Stimulated activated CD4-positive, alpha-beta T cell treated with anti-CD3 and anti-CD28 coated beads, Interleukin-1b, Interleukin-23, amount 100 ng/mL, for 1 hour (primary cell): ENCODE data around the gene TEKT3.

ENCODE experiments used
- DNase-seq, 2 donors: peaks; one replicate each; pipeline ENCODE4 v3.0.0-alpha.2; 2020; ENCODE audit warnings: low read depth in 2 of 2

Gene TEKT3

DNA sequence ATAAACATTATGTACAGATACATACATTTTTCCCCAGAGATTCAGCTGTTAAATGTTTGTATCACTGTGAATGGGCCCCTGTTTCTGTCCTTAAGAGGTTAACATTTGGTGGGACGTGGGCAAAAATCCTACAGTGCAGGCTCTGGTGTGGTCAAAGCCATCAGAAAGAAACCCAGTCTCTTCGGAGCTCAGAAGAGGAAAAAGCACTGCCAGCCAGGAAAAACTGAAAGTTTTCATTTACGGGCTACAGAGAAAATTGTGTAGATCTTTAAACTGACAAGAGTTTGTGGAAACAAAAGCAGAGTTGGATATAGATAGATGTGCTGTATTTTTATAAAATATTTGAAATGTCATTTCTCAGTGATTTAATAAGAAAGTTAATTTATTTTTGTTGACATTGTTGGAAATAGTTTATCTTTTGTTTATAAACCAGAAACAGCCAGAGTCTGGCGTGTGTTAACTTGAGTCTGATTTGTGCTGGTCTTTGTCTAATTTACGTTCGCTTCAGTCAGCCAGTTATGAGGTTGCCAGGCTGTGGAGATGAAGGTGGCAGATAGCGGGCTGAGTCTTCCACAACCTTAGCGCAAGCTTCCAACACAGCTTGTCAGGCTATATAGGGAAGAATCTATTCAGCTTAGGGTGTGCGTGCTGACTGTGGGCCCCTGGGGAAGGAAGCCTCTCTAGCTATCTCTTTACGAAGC lies 9.5 kb upstream of the TEKT3 start:
- DNase-seq, result no peak

- DNase-seq, result no peak
Measured at GRCh38 chr17:15349119-15349518, 7.7 kb upstream of the TEKT3 start.

- no peak for DNase-seq
Measured at GRCh38 chr17:15348021-15348420, 6.6 kb upstream of the TEKT3 start.

GRCh38 chr17:15346066-15346595 lies 4.7 kb upstream of the TEKT3 start:
- no peak for DNase-seq

DNA sequence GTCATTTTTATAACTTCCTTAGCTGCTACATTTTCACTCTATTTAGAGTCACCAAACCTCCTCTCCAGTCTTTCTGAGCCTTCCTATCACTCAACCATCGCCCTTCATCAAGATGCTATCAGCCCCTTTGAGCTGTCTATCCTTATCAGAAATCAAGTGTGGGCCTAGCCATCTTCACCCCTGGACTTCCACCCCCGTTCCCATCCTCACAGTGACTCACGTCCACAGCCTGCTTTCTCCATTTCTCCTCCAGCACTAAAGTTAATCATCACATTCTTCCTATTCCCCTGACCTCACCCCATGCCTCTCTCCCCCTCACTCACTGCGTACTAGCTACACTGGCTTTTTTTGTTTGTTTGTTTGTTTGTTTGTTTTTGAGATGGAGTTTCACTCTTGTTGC lies 2.4 kb upstream of the TEKT3 start:
- DNase-seq, result no peak

DNA sequence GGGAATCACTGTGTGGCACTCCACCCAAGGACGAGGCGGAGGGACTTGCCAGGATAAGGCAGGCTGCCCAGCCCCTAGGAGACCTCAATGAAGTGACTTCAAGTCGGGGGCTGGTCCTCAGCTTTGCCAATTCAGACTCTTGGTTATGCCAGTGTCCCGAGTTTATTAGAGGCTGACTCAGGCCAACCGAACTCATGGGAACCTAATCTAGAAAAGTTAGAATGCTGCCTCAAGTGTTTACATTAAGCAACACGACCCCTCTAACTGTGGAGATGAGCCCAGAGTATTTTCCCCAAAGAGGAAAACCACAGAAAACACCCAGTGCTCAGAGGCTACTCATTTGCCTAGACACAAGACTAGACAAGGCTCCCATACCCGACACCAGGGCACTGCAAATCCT lies 1.1 kb upstream of the TEKT3 start:
- DNase-seq, result no peak

GRCh38 chr17:15341966-15342365 lies 569 bp upstream of the TEKT3 start:
- no peak for DNase-seq

GRCh38 chr17:15340966-15341365 lies 431 bp downstream of the TEKT3 start:
- no peak for DNase-seq

DNA sequence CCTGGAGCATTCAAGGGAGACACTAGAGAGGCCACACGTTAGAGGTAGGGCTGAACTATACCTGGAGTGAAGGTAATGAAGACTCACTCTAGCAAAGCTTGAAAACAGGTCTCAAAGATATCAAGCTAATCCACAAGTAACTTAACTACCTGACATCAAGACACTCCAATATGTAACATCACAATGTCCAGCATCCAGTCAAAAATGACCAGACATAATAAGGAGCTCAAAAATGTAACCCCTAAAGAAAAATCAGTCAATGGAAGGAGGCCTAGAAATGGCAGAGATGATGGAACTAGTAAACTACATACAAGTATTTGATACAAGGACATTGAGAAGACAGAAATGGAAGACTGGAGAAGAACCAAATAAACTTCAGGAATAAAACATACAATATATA lies 6.0 kb downstream of the TEKT3 start:
- no peak for DNase-seq

GRCh38 chr17:15334266-15334665 lies 7.1 kb downstream of the TEKT3 start:
- DNase-seq, result no peak

DNA sequence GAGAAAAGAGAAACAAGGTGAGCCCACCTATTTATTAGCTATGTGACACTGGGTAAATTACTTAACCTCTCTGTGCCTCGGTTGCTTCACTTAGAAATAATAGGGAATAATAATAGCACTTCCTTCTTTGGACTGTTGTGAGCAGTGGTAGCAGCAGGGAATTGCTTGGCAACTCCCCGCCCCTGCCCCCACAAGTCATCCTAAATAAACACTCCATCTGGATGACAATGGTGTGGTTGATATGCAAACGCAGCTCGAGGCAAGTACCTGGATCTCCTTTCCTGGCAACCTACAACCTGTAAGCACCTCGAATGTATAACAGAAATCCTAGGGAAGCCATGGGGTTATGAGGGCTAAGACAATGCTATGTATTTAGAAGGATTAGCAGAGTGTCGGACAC lies 9.1 kb downstream of the TEKT3 start:
- no peak for DNase-seq

DNA sequence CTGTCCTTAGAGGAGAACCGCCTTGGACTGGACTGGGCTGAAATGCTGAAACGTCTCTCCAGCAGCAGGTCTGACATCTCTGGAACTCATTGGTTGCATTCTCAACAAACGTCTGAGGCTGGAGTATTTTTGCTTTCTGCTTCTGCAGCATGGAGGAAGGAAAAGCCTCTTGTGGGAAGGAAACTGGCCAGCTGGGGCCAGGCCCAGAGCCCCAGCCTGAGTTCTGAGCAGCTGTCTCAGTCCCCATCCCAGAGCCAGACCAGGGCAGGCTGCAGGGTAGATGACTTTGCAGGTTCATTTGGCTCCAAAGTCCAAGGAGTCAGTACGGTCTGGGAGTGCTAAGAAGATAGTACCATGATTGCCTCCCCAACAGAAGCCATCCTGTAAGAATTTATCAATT lies 18.3 kb downstream of the TEKT3 start:
- DNase-seq, result no peak

- DNase-seq, result no peak
Measured at GRCh38 chr17:15321556-15322251, 19.7 kb downstream of the TEKT3 start.

DNA sequence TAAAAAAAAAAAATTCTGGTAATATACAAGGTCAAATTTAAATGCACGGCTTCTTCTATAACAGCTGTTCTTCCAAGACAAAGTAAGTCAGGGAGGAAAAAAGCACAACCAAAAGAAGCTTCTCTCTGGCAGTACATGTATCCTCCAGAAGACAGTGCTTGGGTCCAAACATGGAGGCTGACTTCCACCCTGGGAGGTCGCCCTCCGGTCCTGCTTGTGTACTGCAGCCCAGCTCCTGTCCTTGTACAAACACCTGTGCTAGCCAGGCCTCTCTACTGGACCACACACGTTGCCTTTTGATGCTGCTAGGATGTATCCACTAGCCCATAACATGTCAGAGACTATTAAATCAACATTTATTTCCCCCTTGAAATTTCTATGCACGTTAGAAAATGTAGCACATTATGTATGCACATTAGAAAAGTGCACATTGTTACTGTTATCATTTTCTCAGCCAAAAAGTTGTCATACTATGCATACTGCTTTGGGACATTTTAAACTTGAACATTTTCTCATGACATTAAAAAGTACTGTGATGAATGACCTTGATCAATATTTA lies 21.9 kb downstream of the TEKT3 start:
- no peak for DNase-seq

- DNase-seq, result no peak
Measured at GRCh38 chr17:15311996-15312395, 29.4 kb downstream of the TEKT3 start.

DNA sequence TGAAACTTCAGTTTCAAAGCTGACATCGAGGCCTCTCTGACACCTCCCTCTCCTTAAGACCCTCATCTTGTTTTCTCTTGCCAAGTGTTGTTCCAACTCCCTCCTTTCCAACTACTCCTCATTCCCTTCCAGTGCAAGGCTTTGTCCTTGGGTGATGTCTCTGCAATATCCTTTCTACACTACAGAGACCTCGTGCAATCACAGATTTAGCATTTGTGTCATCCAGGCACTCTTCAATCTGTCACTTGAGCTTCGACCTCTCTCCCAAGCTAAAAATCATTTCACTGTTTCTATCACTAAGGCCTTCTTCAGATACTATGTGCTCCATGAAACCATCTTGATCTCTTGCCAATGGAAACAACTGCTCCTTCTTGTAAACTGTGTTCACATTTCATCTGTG lies 31.6 kb downstream of the TEKT3 start:
- no peak for DNase-seq

GRCh38 chr17:15309236-15309635 lies 32.2 kb downstream of the TEKT3 start:
- no peak for DNase-seq

- DNase-seq, result no peak
Measured at GRCh38 chr17:15308758-15309157, 32.6 kb downstream of the TEKT3 start.

DNA sequence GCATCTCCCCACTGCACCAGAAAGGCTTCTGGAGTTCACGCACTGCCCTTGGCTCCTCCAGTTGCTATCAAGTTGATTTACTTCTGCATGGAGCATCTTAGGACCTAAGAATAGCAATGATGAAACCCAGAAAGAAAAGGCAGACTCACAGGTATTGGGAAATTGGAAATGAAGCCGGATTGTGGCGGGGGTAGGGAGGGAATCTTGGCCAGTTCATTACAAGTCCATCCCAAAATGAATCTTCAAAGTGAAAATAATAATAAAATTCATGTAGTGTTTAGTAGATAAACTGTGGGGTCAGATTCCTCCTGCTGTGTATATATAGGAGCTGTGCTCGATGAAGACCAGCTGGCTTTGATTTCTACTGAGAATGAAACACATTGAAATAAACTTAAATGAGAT lies 33.7 kb downstream of the TEKT3 start:
- no peak for DNase-seq

- no peak for DNase-seq
Measured at GRCh38 chr17:15303851-15304250, 37.5 kb downstream of the TEKT3 start.

DNA sequence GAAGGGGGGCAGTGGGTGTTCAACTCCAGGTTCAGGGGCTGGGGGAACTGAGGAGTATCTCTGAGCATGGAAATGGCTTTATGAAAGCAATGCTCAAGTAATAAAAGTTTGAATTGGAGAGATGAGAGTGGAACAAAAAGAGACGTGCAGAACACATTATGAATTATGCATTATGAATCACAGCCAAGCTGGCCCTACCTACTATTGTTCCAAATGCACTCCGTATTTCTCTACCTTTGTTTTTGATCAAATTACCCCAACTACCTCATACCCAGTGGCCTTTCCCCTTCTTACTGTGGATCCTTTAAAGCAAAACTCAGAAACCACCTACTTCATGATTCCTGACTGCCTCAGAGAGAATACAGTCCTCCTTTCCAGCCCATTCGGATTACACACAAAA lies 38.1 kb downstream of the TEKT3 start:
- DNase-seq, result no peak

- DNase-seq, result no peak
Measured at GRCh38 chr17:15301845-15302244, 39.6 kb downstream of the TEKT3 start.

DNA sequence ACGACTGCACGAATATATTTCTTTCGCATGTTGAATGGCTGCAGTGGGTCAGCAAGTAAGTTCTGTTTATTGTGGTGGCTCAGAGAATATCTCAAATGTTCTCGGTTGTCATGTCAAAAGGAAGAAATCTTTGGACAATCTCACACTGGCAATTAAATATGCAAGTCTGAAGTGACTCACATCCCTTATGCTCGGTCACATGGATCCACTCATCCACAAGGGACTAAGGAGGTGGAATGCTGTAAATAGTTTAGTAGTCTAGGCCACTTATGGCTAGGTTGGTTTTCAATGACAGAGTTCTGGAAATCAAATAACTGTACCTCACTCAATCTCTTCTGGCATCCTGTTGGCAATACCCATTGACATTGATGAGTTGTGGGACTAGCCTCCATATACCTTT lies 43.2 kb downstream of the TEKT3 start:
- no peak for DNase-seq
